Parathyroid adenoma (tissue), 2 donors: Measurements from ENCODE around the gene INTS2.

Experiments used
- H2AFZ ChIP-seq: fragments of 300-600 bp; sonication (generic); one replicate; pipeline ENCODE4 v1.7.0; 2017; ENCODE audit warnings: antibody characterized with exemption, mild to moderate bottlenecking
- H3K27ac ChIP-seq: fragments of 300-600 bp; sonication (generic); one replicate; pipeline ENCODE4 v1.7.0; 2017
- H3K27me3 ChIP-seq: fragments of 300-600 bp; sonication (generic); one replicate; pipeline ENCODE4 v1.7.0; 2017; ENCODE audit warnings: low read length; ENCODE audit not compliant: control insufficient read depth, insufficient read depth
- H3K36me3 ChIP-seq: fragments of 300-600 bp; sonication (generic); one replicate; pipeline ENCODE4 v1.7.0; 2017; ENCODE audit warnings: low read length; ENCODE audit not compliant: control insufficient read depth, insufficient read depth
- H3K4me1 ChIP-seq: fragments of 300-600 bp; sonication (generic); one replicate; pipeline ENCODE4 v1.7.0; 2017; ENCODE audit warnings: control low read depth
- H3K4me2 ChIP-seq: fragments of 300-600 bp; sonication (generic); one replicate; pipeline ENCODE4 v1.7.0; 2017; ENCODE audit warnings: low read length
- H3K4me3 ChIP-seq: fragments of 300-600 bp; sonication (generic); one replicate; pipeline ENCODE4 v1.7.0; 2017; ENCODE audit warnings: low read depth, low read length
- H3K79me2 ChIP-seq: fragments of 300-600 bp; sonication (generic); one replicate; pipeline ENCODE4 v1.7.0; 2017; ENCODE audit warnings: control low read depth
- H3K9ac ChIP-seq: fragments of 300-600 bp; sonication (generic); one replicate; pipeline ENCODE4 v1.7.0; 2017; ENCODE audit warnings: mild to moderate bottlenecking
- H3K9me3 ChIP-seq: fragments of 300-600 bp; sonication (generic); one replicate; pipeline ENCODE4 v1.7.0; 2017; ENCODE audit warnings: low read length; ENCODE audit not compliant: control insufficient read depth
- TF ChIP-seq, protein P1 (sequence below): fragments of 300-600 bp; sonication (generic); IDR thresholded peaks from one replicate; pipeline ENCODE4 v1.7.0; 2017; ENCODE audit warnings: antibody characterized with exemption, mild to moderate bottlenecking
- donor health status: primary hyperparathyroidism.

The INTS2 gene

DNA sequence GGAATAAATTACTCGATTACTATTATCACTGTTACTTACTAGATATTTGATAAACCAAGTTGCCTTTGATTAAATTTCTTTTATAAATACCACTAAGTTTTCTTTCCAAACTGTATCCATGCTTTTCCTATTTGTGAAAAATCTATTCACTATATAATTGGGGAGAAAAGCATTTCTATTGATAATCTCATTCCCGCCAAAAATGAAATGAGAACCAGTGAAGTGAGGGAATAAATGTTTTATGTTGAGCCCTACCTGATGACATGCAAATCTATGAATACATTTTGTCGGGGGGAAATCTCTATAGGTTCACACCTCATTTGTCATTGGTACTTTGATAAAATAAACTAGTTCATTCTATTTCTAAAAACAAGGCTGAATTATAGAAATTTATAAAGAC lies 80.1 kb downstream of the INTS2 start:
- no peaks in the 10 kb centered on the region for H3K79me2 ChIP-seq
- TF ChIP-seq, protein P1, sequence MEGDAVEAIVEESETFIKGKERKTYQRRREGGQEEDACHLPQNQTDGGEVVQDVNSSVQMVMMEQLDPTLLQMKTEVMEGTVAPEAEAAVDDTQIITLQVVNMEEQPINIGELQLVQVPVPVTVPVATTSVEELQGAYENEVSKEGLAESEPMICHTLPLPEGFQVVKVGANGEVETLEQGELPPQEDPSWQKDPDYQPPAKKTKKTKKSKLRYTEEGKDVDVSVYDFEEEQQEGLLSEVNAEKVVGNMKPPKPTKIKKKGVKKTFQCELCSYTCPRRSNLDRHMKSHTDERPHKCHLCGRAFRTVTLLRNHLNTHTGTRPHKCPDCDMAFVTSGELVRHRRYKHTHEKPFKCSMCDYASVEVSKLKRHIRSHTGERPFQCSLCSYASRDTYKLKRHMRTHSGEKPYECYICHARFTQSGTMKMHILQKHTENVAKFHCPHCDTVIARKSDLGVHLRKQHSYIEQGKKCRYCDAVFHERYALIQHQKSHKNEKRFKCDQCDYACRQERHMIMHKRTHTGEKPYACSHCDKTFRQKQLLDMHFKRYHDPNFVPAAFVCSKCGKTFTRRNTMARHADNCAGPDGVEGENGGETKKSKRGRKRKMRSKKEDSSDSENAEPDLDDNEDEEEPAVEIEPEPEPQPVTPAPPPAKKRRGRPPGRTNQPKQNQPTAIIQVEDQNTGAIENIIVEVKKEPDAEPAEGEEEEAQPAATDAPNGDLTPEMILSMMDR = no peak
- H2AFZ ChIP-seq = no peak overlapping the region
- H3K9ac ChIP-seq = no peak overlapping the region
- no peak overlapping the region for H3K27ac ChIP-seq
- no peaks in the 10 kb centered on the region for H3K36me3 ChIP-seq
- no peaks in the 10 kb centered on the region for H3K4me1 ChIP-seq
- no peak overlapping the region for H3K4me2 ChIP-seq
- no peak overlapping the region for H3K4me3 ChIP-seq
- H3K27me3 ChIP-seq = no peaks in the 10 kb centered on the region
- H3K9me3 ChIP-seq = no peaks in the 10 kb centered on the region

DNA sequence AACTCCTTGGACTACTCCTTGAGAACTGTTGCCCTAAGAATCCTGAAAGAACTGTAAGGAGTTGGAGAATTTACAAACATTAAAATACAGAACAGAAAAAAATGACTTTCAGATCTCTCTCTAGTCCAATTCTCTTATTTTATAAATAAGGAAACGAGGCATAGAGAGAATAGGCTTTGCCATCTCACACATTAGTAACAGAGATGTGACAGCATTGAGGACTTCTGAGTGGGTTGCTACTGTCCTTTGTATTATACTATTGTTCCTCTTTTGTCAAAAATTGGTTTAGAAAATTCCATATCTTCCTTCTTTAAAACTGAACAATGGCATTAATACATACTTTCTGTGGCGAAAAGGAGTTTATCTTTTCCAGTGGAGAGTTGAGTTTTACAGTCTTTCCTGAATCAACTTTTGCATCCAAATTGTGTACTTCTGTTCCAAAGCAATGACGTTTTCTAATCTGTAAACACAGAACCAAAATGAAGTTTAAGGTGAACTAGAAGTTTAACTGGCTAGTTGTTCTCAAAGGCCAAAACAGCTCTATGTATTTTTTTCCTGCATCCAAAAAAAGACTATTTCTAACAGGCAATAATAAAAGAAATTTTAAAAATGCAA lies 80.9 kb downstream of the INTS2 start:
- H3K36me3 ChIP-seq = no peaks in the 10 kb centered on the region
- TF ChIP-seq, protein P1 = no peak
- no peak overlapping the region for H3K9ac ChIP-seq
- no peak overlapping the region for H3K27ac ChIP-seq
- no peak overlapping the region for H3K4me3 ChIP-seq
- H3K4me2 ChIP-seq = no peak overlapping the region
- H3K4me1 ChIP-seq = no peaks in the 10 kb centered on the region
- no peaks in the 10 kb centered on the region for H3K79me2 ChIP-seq
- H3K9me3 ChIP-seq = no peaks in the 10 kb centered on the region
- H3K27me3 ChIP-seq = no peaks in the 10 kb centered on the region
- H2AFZ ChIP-seq = no peak overlapping the region

DNA sequence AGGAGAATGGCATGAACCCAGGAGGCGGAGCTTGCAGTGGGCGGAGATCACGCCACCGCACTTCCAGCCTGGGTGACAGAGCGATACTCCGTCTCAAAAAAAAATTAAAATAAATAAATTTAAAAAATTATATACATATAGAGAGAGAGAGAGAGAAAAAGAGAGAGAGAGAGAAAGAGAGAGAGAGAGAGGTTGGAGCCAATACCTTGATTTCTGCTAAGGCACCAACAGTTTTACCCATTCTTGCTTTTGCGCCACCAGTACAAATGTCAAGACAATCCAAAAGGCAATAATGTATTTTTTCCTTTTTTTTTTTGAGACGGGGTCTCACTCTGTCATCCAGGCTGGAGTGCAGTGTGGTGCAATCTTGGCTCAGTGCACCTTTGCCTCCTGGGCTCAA lies 81.7 kb downstream of the INTS2 start:
- no peak overlapping the region for H3K4me2 ChIP-seq
- H3K9me3 ChIP-seq = no peaks in the 10 kb centered on the region
- no peak overlapping the region for H3K27ac ChIP-seq
- no peaks in the 10 kb centered on the region for H3K27me3 ChIP-seq
- H3K9ac ChIP-seq = no peak overlapping the region
- H3K4me3 ChIP-seq = no peak overlapping the region
- no peaks in the 10 kb centered on the region for H3K4me1 ChIP-seq
- H3K79me2 ChIP-seq = no peaks in the 10 kb centered on the region
- TF ChIP-seq, protein P1 = no peak
- no peak overlapping the region for H2AFZ ChIP-seq
- H3K36me3 ChIP-seq = no peaks in the 10 kb centered on the region

DNA sequence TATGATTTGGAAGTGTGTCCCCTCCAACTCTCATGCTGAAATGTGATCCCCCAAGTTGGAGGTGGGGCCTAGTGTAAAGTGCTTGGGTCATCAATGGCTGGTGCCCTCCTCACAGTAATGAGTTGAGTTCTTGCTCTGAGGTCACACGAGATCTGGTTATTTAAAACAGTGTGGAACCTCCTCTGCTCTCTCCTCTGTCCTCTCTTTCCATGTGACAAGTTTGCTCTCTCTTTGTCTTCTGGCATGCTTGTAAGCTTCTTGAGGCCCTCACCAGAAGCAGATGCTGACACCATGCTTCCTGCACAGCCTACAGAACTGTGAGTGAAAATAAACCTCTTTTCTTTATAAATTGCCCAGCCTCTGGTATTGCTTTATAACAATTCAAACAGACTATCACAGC lies 84.3 kb downstream of the INTS2 start:
- Histone ChIP-seq H3K9me3 (no peaks in the 10 kb centered on the region), H3K27ac (no peak overlapping the region), H3K36me3 (no peaks in the 10 kb centered on the region), H3K4me1 (no peaks in the 10 kb centered on the region), H2AFZ (no peak overlapping the region), H3K9ac (no peak overlapping the region), H3K4me2 (no peak overlapping the region), H3K79me2 (no peaks in the 10 kb centered on the region), H3K27me3 (no peaks in the 10 kb centered on the region), H3K4me3 (no peak overlapping the region)
- TF ChIP-seq, protein P1 = no peak

DNA sequence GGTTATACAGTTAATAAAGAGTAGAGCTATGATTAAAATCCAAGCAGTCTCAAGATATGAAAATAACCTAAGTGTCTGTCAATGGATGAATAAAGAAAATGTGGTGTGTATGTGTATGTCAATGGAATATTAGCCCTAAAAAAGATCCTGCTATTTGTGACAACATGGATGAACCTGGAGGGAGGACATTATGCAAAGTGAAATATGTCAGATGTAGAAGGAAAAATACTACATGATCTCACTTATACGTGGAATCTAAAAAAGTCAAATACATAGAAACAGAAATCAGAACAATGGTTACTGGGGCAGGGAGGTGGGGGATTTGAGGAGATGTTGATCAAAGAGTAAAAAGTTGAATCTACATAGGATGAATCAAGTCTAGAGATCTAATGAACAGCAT lies 84.9 kb downstream of the INTS2 start:
- H3K9me3 ChIP-seq = no peaks in the 10 kb centered on the region
- no peaks in the 10 kb centered on the region for H3K36me3 ChIP-seq
- no peaks in the 10 kb centered on the region for H3K27me3 ChIP-seq
- H3K9ac ChIP-seq = no peak overlapping the region
- H3K4me3 ChIP-seq = no peak overlapping the region
- H2AFZ ChIP-seq = no peak overlapping the region
- no peaks in the 10 kb centered on the region for H3K79me2 ChIP-seq
- no peak overlapping the region for H3K4me2 ChIP-seq
- H3K27ac ChIP-seq = no peak overlapping the region
- no peaks in the 10 kb centered on the region for H3K4me1 ChIP-seq
- TF ChIP-seq, protein P1 = no peak
